NCI-H2107 treated with DMSO at 0.1 percent for 48 hours (cell line): ENCODE data around the gene VKORC1.

Source experiments
- DNase-seq: peaks from one replicate; lab custom pipeline; 2025; ENCODE audit not compliant: unreplicated experiment; lab: John Stamatoyannopoulos, UW

Gene VKORC1

DNA sequence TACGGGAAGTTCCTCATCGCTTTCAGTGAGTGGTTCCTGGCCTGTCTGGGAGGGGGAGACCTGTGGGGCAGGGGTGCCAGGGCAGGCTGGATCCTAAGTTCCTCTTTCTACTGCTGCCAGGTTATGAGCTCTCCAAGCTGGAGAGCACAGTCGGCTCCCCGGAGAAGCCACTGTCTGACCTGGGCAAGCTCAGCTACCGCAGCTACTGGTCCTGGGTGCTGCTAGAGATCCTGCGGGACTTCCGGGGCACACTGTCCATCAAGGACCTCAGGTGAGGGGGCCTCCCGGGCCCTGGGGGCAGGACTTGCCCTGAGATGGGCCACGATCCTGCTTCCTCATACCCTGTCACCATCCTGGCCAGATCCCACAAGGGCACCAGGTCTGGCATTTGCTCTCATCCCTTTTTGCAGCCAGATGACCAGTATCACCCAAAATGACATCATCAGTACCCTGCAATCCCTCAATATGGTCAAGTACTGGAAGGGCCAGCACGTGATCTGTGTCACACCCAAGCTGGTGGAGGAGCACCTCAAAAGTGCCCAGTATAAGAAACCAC lies 35.8 kb upstream of the VKORC1 start:
- DNase-seq = no peak

DNA sequence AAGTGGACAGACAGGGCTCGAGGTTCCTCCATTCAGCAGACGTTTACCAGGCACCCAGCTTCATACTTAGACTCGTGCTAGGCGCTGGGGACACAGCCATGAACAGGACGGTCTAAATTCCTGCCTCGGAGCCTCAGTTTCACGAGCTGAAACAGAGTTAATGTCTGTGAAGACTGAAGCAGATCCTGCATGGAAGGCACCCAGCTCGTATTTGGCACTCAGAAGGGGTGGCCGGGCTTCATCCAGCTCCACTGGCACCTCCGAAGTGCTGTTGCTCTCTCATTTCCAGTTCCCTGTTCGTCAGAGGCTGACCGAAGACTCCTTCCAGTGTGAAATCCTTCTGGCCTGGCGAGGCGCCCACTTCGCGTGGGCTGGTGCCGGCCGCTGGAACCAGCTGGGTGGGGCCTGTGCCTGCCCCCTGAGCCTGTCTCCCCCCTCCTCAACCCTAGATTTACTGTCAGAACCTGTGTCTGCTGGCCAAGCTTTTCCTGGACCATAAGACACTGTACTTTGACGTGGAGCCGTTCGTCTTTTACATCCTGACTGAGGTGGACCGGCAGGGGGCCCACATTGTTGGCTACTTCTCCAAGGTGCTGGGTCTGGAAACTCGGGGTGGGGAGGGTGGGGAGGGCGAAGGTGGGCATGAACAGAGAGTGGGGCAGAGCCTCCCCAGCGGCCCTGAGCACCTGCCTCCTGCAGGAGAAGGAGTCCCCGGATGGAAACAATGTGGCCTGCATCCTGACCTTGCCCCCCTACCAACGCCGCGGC lies 35.2 kb upstream of the VKORC1 start:
- DNase-seq = no peak

DNA sequence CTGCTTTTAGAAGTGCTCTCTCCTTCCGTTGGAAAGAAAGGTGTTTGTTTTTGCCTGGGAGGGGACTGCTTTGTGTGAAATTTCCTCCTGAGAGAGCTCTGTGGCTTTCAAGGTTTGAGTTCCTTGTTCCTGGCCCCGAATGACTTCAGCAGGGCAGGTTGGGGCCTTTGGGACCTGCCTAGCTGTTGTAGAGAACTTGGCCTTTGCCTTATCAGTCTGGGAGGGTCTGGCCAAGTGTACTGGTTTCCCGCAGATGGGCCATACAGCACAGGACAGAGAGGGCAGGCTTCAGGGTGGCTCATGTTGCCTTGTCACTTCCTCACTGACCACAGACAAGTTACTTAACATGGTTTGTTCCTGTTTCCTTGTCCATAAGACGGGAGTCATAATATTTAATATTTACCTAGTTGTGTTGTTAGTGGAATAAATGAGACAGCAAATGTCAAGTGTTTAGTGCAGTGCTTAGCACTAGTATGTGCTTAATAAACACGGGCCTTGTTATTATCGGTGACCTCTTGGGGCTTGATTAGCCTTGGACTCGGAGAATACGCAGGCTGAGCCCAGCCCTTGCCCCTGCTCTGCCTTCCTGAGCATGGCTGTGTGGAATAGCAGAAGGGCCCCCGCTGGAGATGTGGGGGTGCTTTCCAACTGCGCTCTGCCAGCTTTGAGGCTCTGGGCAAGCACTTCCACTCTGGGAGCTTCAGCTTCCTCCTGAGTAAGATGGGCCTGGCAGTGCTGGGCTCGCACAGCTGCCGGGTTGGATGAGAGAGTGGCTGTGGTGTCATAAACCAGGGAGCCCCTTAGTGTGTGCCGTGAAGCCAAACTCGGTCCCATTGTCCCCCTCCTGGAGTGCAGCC lies 34.3 kb upstream of the VKORC1 start:
- no peak for DNase-seq

DNA sequence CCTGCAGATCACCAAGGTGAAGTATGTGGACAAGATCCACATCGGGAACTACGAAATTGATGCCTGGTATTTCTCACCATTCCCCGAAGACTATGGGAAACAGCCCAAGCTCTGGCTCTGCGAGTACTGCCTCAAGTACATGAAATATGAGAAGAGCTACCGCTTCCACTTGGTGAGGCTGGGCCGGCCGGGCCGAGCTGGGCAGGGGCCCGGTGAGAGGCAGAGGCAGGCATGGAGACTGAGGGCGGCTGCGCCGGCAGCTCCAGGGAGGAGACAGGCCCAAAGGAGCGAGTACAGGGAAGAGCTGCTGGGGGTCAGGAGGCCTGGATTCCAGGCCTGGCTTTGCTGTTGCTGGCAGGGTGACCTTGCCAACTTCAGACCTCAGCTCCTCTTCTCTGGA lies 32.6 kb upstream of the VKORC1 start:
- DNase-seq = no peak

DNA sequence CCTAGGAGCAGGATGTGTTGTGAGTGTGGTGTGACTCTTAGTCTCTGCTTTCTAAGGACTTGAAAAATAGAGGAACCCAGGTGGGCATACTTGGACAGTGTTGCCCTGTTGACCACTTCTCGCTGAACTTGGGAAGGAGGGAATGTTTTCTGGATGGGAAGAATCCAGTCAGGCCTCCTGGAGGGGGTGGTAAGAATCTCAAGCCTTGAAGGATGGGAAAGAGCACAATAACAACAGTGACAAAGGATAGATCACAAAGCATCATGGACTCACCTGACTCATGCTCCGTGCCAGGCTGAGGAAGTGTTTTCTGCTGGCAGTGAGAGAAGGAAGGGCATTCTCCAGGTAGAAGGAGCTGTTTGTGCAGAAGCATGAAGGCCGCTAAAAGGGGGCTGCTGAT lies 31.2 kb upstream of the VKORC1 start:
- DNase-seq = no peak

DNA sequence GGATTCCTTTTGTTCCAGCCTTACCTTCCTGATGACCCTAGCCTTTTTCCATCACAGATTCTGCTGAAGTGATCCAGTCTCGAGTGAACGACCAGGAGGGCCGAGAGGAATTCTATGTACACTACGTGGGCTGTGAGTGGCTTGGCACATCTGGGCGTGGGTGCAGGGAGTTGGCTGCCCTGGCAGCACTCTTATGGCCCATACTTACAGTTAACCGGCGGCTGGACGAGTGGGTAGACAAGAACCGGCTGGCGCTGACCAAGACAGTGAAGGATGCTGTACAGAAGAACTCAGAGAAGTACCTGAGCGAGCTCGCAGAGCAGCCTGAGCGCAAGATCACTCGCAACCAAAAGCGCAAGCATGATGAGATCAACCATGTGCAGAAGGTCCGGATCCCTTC lies 25.5 kb upstream of the VKORC1 start:
- DNase-seq = no peak

DNA sequence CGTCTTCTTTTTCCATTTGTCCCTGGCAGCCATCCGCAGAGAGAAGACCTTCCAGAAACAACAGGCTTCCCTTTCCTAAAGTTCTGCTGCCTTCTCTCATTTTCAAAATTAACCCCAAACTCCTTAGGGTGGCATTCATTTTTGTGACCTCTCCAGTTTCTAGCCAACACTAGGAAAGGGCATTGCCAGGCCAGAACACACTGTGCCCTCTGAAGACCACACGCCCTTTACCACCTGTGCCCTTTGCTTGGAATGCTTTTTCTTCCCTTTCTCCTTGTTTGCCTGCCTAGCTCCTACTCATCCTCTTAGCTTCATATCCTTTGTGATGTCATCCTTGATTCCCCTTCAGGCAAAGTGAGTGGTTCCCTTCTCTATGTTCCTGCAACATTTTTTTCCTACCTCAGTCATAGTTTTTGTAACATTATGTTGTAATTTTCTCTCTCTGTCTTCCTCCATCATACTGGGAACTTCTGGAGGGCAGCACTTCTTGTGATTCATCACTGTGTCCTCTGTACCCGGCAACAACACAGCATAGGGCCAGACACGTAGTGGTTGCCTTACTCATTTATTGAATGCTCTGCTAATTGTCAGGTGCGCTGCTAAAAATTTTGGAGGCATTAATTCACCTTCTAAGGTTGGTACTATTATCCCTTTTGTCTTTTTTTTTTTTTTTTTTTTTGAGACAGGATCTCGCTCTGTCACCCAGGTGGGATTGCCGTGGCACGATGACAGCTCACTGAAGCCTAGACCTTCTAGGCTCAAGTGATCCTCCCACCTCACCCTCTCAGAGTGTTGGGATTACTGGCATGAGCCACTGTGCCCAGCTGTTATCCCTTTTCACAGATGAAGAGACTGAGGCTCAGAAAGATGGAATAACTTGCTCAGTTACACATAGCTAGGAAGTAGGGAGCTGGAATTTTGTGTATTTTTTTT lies 23.9 kb upstream of the VKORC1 start:
- DNase-seq = no peak

DNA sequence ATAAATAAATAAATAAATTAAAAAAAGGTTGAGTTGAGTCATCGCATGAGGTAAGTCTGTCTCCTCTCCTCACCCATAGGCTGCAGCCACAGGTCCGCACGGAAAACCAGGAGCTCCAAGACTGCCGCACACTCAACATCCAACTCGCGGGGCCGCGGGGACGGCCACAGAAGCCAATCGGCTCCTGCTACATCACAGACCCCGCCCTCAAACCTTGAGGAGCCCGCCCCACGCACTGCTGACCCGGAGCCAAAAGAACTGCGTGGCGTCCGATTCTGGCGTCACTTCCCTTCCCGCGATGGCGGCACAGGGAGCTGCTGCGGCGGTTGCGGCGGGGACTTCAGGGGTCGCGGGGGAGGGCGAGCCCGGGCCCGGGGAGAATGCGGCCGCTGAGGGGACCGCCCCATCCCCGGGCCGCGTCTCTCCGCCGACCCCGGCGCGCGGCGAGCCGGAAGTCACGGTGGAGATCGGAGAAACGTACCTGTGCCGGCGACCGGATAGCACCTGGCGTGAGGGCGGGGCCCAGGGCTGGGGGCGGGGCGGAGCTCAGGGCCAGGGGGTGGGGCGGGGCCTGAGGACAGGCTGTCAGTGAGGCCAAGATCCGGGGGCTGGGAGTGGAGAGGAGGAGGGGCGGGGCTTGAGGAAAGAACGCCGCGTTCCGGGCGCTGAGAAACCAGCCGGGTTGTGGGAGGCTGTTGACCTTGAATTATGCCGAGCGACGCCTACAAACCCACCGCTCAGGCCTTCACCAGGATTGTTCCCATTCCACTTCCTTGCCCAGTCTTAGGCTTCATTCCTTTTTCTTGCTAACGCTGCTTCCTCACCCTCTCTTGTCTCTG lies 23.0 kb upstream of the VKORC1 start, which contains the start of gene KAT8:
TSS of gene KAT8 (plus strand) at position 281 of the 839 bp plus-strand sequence. CDS start at position 299, 18 bp downstream.
- DNase-seq = peak; percentile 92

DNA sequence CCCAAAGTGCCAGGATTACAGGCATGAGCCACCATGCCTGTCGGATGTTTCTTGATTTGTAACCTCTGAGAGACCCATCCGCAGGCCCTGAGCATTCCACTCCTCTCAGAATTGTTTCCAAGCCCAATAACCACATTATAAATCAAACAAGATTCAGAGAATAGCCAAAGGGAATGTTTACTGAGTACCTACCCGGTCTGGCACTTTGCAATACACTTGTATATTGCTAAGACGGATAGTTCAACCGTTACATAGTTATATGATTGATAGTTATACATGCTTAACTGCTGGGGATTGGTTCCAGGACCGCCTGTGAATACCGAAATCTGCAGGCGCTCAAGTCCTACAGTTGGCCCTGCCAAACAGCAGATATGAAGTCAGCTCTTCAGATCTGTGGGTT lies 19.9 kb upstream of the VKORC1 start:
- DNase-seq = no peak

DNA sequence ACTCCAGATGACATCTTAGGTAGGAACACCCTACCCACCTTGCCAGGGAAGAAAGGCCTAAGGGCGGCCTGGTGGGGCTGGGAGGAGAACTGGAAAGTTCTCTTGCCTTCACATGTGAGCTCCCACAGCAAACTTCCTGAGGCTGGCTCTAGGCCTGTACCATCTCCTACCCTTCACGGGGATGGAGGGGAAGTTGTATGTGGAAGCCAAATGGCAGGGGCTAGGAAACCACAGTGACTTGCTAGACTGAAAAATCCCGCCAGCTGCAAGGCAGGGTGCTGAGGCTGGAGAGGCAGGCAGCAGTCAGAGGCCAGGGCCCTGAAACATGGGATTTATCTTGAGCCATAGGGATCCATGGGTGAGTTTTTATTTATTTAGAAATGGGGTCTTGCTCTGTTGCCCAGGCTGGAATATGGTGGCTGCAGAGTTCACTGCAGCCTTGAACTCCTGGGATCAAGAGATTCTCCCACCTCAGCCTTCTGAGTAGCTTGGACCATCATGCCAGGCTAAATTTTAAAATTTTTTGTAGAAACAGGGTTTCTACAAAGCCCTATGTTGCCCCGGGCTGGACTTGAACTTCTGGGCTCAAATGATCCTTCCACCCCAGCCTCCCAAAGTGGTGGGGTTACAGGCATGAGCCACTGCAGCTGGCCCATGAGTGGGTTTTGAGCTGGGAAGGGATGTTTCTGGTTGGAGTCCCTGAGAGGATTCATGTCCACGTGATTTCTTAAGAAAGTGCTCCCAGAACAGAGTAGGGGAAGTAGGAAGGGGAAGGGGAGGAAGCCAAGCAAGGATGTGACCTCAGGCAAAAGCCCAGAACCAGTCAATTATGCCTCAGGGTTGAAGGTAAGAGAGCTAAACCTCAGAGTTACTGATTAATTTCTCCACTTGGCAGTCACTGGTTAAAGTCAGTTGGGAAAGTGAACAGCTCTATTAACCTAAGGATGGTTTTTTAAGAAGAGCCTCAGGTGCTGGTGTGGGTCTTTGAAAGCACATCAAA lies 18.8 kb upstream of the VKORC1 start:
- DNase-seq = no peak

DNA sequence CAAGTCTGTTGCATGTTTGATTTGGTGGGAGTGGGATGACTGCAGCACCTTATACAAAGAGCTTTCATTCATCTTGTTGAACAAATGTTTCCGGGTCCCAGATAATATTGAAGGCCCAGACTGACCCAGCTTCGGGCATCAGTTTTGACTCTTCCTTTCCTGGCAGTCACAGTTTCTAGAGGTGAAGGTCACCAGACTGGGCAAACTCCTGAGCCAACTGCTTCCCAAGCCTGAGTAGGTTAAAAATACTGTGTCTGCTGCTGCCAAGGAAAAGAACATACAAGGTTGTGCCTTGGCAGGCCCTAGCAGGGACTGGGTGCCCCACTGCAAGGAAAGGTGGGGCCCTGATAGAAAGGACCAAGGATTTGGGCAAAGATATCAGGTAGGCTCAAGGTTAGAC lies 18.1 kb upstream of the VKORC1 start:
- DNase-seq = no peak

DNA sequence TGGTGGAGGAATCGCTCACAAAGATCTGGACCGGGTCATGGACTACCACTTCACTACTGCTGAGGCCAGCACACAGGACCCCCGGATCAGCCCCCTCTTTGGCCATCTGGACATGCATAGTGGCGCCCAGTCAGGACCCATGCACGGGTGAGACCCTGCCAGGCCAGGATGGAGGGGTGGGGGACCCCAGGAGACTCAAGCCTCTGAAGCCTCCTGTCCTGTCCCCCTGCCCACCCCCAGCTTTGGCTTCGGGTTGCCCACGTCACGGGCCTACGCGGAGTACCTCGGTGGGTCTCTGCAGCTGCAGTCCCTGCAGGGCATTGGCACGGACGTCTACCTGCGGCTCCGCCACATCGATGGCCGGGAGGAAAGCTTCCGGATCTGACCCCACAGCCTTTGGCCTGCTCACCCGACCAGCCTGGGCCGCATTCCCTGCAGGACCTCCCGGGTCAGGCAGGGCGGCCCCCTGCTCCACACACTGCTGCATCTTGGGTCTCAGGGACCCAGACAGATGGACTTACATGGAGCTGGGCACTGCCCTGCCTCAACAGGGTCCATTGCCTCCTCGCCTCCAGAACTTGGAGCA lies 17.4 kb upstream of the VKORC1 start:
- DNase-seq = no peak

DNA sequence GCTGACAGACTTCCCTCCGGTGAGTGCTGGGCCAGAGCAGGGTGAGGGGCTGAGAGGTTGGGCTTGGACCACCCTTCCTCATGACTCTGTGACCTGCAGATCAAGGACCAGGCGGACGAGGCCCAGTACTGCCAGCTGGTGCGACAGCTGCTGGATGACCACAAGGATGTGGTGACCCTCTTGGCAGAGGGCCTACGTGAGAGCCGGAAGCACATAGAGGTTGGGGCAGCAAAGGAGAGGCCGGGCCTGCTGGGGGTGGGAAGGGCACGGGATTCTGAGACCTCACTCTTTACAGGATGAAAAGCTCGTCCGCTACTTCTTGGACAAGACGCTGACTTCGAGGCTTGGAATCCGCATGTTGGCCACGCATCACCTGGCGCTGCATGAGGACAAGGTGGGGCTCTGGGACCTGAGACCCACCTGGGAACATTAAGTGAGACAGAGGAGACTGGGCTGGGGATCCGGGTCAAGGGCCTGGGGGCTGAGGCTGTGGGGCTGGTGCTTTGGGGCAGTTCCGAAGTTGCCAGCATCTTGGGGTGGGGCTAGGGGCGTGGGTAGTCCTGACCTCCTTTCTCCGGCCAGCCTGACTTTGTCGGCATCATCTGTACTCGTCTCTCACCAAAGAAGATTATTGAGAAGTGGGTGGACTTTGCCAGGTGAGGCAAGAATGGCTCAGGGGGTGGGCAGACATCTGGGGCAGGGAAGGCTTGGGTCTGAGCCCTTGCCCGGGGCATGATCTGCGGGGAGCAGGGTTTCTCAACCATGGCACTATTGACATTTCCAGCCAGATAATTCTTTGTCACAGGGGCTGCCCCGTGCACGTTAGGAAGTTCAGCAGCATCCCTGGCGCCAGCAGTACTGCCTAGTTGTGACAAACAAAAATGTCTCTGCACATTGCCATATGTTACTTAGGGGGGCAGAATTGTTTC lies 15.8 kb upstream of the VKORC1 start:
- no peak for DNase-seq

DNA sequence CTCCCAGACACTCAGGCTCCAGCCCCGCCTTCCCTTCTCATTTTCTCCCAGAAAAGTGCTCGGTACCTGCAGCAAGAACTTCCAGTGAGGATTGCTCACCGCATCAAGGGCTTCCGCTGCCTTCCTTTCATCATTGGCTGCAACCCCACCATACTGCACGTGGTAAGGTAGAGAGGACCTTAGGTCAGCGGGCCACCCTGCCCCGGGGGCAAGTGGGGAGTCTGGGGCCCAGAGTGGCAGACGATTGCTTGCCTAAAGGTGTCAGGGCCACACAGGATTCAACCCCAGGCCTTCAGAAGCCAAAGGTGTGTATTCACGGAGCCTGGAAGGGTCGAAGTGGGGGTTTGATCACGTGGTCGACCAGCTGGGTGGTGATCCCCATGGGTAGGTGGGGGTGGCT lies 15.0 kb upstream of the VKORC1 start:
- no peak for DNase-seq

DNA sequence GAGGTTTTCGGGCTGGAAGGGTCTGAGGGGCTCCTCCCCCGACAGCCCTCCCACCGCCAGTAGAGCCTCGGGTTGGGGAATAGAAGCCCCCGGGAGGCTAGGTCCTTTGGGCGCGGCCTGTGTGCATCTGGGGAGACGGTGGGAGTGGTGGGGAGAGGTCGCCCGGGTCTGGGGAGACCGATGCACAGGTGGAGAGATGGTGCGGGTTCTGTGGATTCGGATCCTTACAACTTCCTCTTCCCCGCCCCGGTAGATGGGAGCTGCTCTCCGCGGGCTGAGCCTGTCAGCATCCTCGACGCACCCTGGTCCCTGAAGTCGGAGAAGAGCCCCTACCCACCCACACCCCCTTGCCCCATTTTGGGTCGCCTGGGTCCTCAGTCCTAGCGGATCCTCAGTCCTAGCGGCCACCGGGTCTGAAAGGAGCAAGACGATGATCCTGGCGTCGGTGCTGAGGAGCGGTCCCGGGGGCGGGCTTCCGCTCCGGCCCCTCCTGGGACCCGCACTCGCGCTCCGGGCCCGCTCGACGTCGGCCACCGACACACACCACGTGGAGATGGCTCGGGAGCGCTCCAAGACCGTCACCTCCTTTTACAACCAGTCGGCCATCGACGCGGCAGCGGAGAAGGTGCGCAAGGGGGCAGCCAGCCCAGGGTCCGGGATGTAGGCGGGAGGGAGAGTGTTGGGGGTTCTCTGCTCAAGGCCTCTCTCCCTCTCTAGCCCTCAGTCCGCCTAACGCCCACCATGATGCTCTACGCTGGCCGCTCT lies 14.4 kb upstream of the VKORC1 start:
- no peak for DNase-seq

DNA sequence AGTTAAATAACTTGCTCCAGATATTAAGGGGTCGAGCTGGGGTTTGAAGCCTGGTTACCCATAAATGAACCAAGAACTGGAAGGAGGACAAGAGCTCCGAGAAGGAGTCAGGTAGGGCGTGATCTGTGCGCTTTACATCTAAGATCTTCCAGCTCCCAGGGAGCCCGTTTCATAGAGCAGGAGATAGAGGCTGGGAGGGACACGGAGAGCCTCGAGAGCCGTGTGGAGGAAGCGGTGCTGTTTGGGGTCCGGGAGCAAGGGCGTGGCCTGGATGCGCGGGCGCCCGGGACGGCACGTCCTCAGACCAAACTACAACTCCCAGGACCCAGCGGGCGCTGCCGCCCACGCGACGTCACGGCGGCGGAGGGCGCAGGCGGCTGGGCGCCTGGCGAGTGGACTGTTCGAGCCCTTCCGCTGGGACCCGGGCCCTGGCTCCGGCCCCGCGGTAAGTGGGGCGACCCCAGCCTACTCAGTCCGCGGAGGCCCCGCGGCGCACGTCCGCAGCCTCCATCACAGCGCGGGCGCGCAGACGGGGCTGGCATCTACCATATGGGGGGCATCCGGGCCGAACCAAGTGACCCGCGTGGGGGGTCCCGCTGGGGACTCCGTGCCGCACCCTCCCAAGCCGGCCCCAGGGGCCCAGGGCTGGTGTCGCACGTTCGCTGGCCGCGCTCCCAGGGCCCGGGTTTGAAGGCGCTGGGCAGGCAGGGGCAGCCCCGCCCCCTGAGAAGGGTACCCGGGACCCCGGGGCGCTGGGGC lies 13.6 kb upstream of the VKORC1 start, which contains the start of gene BCKDK:
TSS of gene BCKDK (plus strand) at position 352 of the 759 bp plus-strand sequence. CDS start 838 bp downstream, outside the sequence.
- no peak for DNase-seq
